Esophagus muscularis mucosa (tissue), 3 donors: ENCODE measurements around the gene ELP1.

Experiments used
- CTCF ChIP-seq, 3 experiments: fragments of 200-600 bp in 2 of 3; fragments of 450-650 bp in 1 of 3; sonication (generic) in 2 of 3; IDR thresholded peaks; one replicate each; pipeline ENCODE4 v1.5.1; 2017 to 2019; ENCODE audit warnings: antibody characterized with exemption in 3 of 3, mild to moderate bottlenecking in 2 of 3, moderate library complexity in 1 of 3
- POLR2A ChIP-seq: fragments of 450-650 bp; IDR thresholded peaks from one replicate; pipeline ENCODE4 v1.6.1; 2017; ENCODE audit warnings: antibody characterized with exemption, moderate library complexity, mild to moderate bottlenecking, low read depth
- POLR2AphosphoS5 ChIP-seq, 2 donors: sonication (generic); formaldehyde crosslinking; IDR thresholded peaks; one replicate each; pipeline ENCODE4 v1.6.1; 2017; ENCODE audit warnings: antibody characterized with exemption in 2 of 2

GRCh38 chr9:108863891-108864290 is 70.0 kb downstream of the ELP1 start:
- no peak for TF ChIP-seq CTCF (IDR thresholded peaks at IDR 0.05)
- TF ChIP-seq POLR2A, result no peak
- no peak for TF ChIP-seq POLR2AphosphoS5 (IDR thresholded peaks at IDR 0.05)
